ENCODE data around the gene ZKSCAN1. TPM values are rescaled to one million over a fixed set of nuclear protein-coding genes. Genes with fewer than 3 reads are reported as not detected.
A peak's percentile ranks its signal among the peaks of the same experiment; 100 is the strongest.

ZKSCAN1 gene
- total and polyA plus RNA-seq, 7 donors: 8.4 to 32.7 (median 27.8) TPM

DNA sequence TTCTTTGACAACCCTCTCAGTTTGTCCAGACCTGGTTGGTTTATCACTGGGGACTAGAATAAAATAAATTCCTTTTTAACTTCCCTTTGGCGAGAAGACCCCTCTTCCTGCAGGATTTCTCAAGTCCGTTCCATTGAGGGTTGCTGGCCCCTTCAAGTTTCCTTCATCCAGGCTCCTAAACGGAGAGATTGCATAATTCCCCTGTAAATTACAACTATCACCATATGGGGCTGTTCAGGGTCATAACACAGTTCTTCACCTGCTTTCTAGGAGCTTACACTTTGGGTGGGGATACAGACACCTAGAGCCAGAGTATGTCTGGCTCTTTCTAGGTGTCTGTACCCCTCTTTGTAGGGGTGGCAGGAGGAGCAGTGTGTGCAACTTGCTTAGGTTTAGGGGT, 70.1 kb downstream of the ZKSCAN1 start:
- no peak for DNase-seq
- intact Hi-C loops (cut with DNase I): loop anchor here (10.0 kb wide), 1 partner anchor 171 kb away; the partner anchor contains the start of gene TRIM4
- TF ChIP-seq POLR2AphosphoS5 (IDR thresholded peaks at IDR 0.05): no peak
- TF ChIP-seq POLR2A (IDR thresholded peaks at IDR 0.05): no peak
- no peak for TF ChIP-seq CTCF (IDR thresholded peaks at IDR 0.05)
- TF ChIP-seq EP300 (IDR thresholded peaks at IDR 0.05): no peak
- Histone ChIP-seq H3K9me3 (no peaks in the 10 kb centered on the region), H3K27ac (peak overlapping the region in 3 of 4 donors; percentile 87 to 94 (median 89)), H3K4me1 (peaks cover 0 to 62% (median 59%) of the 10 kb centered on the region in 4 donors), H3K4me3 (no peak overlapping the region), H3K27me3 (no peaks in the 10 kb centered on the region), H3K36me3 (peaks cover 0 to 7% (median 3%) of the 10 kb centered on the region in 4 donors)
- 62 to 68% methylated on average over 3 of the region's 3 CpGs for WGBS, 2 donors

- peaks cover 14 to 24% (median 19%) of the 10 kb centered on the region in 4 donors for H3K36me3 ChIP-seq
- H3K27me3 ChIP-seq: no peaks in the 10 kb centered on the region
- 79 to 87% methylated on average over 10 of the region's 10 CpGs for WGBS, 2 donors
- H3K9me3 ChIP-seq: no peaks in the 10 kb centered on the region
- peak overlapping the region; percentile 86 to 94 (median 88) for H3K27ac ChIP-seq
- TF ChIP-seq POLR2AphosphoS5 (IDR thresholded peaks at IDR 0.05) (peak; percentile 89 to 99 (median 98)), EP300 (IDR thresholded peaks at IDR 0.05) (peak; percentile 73 to 94 (median 90)), CTCF (IDR thresholded peaks at IDR 0.05) (no peak), POLR2A (IDR thresholded peaks at IDR 0.05) (no peak)
- H3K4me3 ChIP-seq: no peak overlapping the region
- no peak for DNase-seq
- intact Hi-C loops (cut with DNase I): loop anchor here (10.0 kb wide), 1 partner anchor 172 kb away; the partner anchor contains the start of gene TRIM4
- H3K4me1 ChIP-seq: peaks cover 0 to 54% (median 50%) of the 10 kb centered on the region in 4 donors
These were observed 71.8 kb downstream of the ZKSCAN1 start for GRCh38 chr7:100087055-100087750.

- intact Hi-C loops (cut with DNase I): loop anchor here (1.0 to 10.0 kb wide), 3 partner anchors 12 to 173 kb away; partner anchors contain the start of genes MBLAC1 and TRIM4
- Histone ChIP-seq H3K4me1 (peaks cover 0 to 51% (median 44%) of the 10 kb centered on the region in 4 donors), H3K27ac (peak overlapping the region; percentile 86 to 94 (median 88)), H3K4me3 (peak overlapping the region; percentile 54 to 91 (median 71)), H3K36me3 (peaks cover 23 to 33% (median 27%) of the 10 kb centered on the region in 4 donors), H3K9me3 (no peaks in the 10 kb centered on the region), H3K27me3 (no peaks in the 10 kb centered on the region)
- DNase-seq: no peak
- TF ChIP-seq POLR2AphosphoS5 (IDR thresholded peaks at IDR 0.05) (no peak), CTCF (IDR thresholded peaks at IDR 0.05) (no peak), POLR2A (IDR thresholded peaks at IDR 0.05) (no peak), EP300 (IDR thresholded peaks at IDR 0.05) (no peak)
- 70 to 80% methylated on average over 11 of the region's 11 CpGs for WGBS, 2 donors
These were observed 72.8 kb downstream of the ZKSCAN1 start for GRCh38 chr7:100088095-100088620.

DNA sequence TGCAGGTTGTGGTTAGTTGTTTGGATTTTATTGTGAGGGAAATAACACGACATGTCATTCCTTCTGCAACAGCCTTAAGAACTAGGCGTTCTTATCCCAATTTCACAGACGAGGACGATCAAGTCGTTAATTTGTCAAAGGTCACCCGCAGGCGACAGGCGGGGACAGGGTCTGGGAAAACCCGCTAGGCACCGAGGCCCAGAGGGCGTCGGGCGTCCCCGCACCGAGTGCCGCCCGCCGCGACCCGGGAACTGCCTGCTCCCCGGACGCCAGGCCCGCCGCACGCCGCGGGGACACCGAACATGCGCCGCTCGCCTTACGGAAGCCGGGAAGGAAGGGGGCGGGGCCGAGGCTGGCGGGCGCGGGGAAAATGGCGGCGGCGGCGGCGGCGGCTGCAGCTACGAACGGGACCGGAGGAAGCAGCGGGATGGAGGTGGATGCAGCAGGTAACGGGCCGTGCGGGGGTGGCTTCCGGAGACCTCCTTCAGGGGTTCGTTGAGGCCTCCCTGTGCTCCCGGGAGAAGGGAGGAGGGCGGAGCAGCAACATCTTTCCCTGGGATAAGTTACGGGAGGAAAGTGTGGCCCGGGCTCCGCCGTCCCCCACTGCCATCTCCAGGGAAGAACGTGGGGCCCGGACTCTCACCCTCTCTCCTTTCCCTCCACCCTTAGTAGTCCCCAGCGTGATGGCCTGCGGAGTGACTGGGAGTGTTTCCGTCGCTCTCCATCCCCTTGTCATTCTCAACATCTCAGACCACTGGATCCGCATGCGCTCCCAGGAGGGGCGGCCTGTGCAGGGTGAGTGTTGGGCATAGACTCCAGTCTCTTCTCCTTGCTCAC, 73.4 kb downstream of the ZKSCAN1 start, which contains the start of gene COPS6:
COPS6 (plus strand) TSS at position 349 of the 837 bp plus-strand sequence; CDS start at position 371, 22 bp downstream.
- Histone ChIP-seq H3K4me1 (peaks cover 0 to 57% (median 51%) of the 10 kb centered on the region in 4 donors), H3K36me3 (peaks cover 26 to 40% (median 34%) of the 10 kb centered on the region in 4 donors), H3K9me3 (no peaks in the 10 kb centered on the region), H3K27me3 (no peaks in the 10 kb centered on the region), H3K27ac (peak within 1 kb of the TSS; percentile 86 to 94 (median 88)), H3K4me3 (peak within 1 kb of the TSS; percentile 54 to 91 (median 71))
- intact Hi-C loops (cut with DNase I): loop anchor here (1.0 to 10.0 kb wide), 3 partner anchors 11 to 174 kb away; partner anchors contain the start of genes MBLAC1 and TRIM4
- TF ChIP-seq CTCF (IDR thresholded peaks at IDR 0.05): no peak
- TF ChIP-seq POLR2A (IDR thresholded peaks at IDR 0.05): peak; percentile 48 to 62
- TF ChIP-seq POLR2AphosphoS5 (IDR thresholded peaks at IDR 0.05): peak; percentile 80 to 93 (median 91)
- TF ChIP-seq EP300 (IDR thresholded peaks at IDR 0.05): no peak
- 0 to 1% methylated on average over 68 of the region's 68 CpGs for WGBS, 2 donors
- DNase-seq: peak; percentile 91
